ENCODE results near the gene COL4A3. TPM values are rescaled to one million over a fixed set of nuclear protein-coding genes. Genes with fewer than 3 reads are reported as not detected.

The COL4A3 gene
- polyA plus RNA-seq, 3 donors: 0.03 TPM; not detected in 2

DNA sequence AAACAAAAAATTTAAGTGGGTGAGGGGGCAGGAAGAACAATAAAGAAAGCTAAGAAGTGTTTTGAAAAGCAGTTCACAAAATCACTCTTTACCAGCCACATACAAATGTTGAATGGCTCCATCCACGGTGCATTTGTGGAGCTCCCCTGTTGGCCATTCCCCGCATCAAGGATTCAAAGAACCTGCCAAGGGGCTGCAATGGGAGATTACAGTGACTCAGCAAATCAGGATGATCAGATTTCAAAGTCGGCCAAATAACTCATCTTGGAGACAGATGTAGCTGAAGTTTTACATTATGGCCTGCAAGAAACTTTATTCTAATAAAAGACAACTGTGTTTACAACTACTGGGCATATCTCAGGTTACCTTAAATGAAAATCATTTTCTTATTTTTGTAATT is 26.9 kb downstream of the COL4A3 start:
- TF ChIP-seq, protein P1, sequence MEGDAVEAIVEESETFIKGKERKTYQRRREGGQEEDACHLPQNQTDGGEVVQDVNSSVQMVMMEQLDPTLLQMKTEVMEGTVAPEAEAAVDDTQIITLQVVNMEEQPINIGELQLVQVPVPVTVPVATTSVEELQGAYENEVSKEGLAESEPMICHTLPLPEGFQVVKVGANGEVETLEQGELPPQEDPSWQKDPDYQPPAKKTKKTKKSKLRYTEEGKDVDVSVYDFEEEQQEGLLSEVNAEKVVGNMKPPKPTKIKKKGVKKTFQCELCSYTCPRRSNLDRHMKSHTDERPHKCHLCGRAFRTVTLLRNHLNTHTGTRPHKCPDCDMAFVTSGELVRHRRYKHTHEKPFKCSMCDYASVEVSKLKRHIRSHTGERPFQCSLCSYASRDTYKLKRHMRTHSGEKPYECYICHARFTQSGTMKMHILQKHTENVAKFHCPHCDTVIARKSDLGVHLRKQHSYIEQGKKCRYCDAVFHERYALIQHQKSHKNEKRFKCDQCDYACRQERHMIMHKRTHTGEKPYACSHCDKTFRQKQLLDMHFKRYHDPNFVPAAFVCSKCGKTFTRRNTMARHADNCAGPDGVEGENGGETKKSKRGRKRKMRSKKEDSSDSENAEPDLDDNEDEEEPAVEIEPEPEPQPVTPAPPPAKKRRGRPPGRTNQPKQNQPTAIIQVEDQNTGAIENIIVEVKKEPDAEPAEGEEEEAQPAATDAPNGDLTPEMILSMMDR (IDR thresholded peaks at IDR 0.05): no peak
- H3K9me3 ChIP-seq (replicated peaks in 1 of 2; ENCODE audit: control insufficient read depth in 1 of 2, insufficient read depth in 1 of 2, low read length in 2 of 2): no peaks in the 10 kb centered on the region
- intact Hi-C loops (cut with micrococcal nuclease): no loop called here
- H3K27me3 ChIP-seq (ENCODE audit: control insufficient read depth in 2 of 2, insufficient read depth in 2 of 2, low read length in 2 of 2): no peaks in the 10 kb centered on the region
- H3K4me1 ChIP-seq (ENCODE audit: control insufficient read depth in 1 of 2, insufficient read depth in 2 of 2, low read length in 2 of 2): no peaks in the 10 kb centered on the region
- no peak overlapping the region for H3K4me2 ChIP-seq (replicated peaks; ENCODE audit: extremely low read depth, low read length, poor library complexity, severe bottlenecking)
- no peak overlapping the region for H3K27ac ChIP-seq (ENCODE audit: low read depth in 1 of 2, low read length in 2 of 2)
- no peaks in the 10 kb centered on the region for H3K36me3 Mint-ChIP-seq
- no peaks in the 10 kb centered on the region for H4K20me1 ChIP-seq (ENCODE audit: insufficient read depth, low read length)
- no peaks in the 10 kb centered on the region for H3K36me3 ChIP-seq (replicated peaks in 1 of 2; ENCODE audit: control insufficient read depth in 1 of 2, insufficient read depth in 2 of 2, low read length in 2 of 2)
- no peak overlapping the region for H3K27ac Mint-ChIP-seq
- no peak for DNase-seq
- H3K9ac ChIP-seq (ENCODE audit: insufficient read depth, low read length, poor library complexity, severe bottlenecking): no peak overlapping the region
- no peak overlapping the region for H2AFZ ChIP-seq (ENCODE audit: insufficient read depth, low read depth, low read length, poor library complexity, severe bottlenecking)
- peaks cover 0 to 3% (median 0%) of the 10 kb centered on the region in 7 donors for H3K9me3 Mint-ChIP-seq
- H3K4me1 Mint-ChIP-seq: no peaks in the 10 kb centered on the region
- H3K79me2 ChIP-seq (ENCODE audit: insufficient read depth, low read length): no peaks in the 10 kb centered on the region
- no peak overlapping the region for H3K4me3 ChIP-seq (replicated peaks in 1 of 3; ENCODE audit: low read depth in 2 of 3, low read length in 3 of 3)
- H3K4me3 Mint-ChIP-seq: no peak overlapping the region
- H3K27me3 Mint-ChIP-seq (ENCODE audit: low read depth in 3 of 3): no peaks in the 10 kb centered on the region
- no CpG with 5 or more reads among the region's 3 CpGs for WGBS (ENCODE audit: insufficient coverage)

DNA sequence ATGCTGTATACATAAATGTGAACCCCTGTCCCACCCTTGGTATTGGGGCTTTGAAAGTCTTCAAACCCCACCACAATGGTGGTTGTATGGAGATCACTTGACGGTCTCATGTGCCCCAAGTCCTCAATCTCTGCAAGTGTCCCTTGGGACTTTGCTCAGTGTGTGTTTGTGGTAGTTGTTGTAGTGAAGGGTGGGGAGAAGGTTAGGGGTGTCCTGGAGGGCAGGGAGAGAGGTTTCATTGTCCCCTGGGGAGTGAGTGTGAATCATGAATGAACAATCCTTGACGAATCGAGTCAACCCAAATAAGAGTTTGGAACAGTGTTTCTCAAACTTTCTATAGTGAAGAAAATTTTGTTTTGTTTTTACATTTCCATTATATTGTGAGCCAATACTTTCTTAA is 28.1 kb downstream of the COL4A3 start:
- 100% methylated on average over 1 of the region's 3 CpGs for WGBS (ENCODE audit: insufficient coverage)
- Histone ChIP-seq H3K9me3 (replicated peaks in 1 of 2; ENCODE audit: control insufficient read depth in 1 of 2, insufficient read depth in 1 of 2, low read length in 2 of 2) (no peaks in the 10 kb centered on the region), H3K4me2 (replicated peaks; ENCODE audit: extremely low read depth, low read length, poor library complexity, severe bottlenecking) (no peak overlapping the region), H4K20me1 (ENCODE audit: insufficient read depth, low read length) (no peaks in the 10 kb centered on the region), H3K4me3 (replicated peaks in 1 of 3; ENCODE audit: low read depth in 2 of 3, low read length in 3 of 3) (no peak overlapping the region), H3K79me2 (ENCODE audit: insufficient read depth, low read length) (no peaks in the 10 kb centered on the region), H3K9ac (ENCODE audit: insufficient read depth, low read length, poor library complexity, severe bottlenecking) (no peak overlapping the region), H3K4me1 (ENCODE audit: control insufficient read depth in 1 of 2, insufficient read depth in 2 of 2, low read length in 2 of 2) (no peaks in the 10 kb centered on the region), H3K27me3 (ENCODE audit: control insufficient read depth in 2 of 2, insufficient read depth in 2 of 2, low read length in 2 of 2) (no peaks in the 10 kb centered on the region), H3K27ac (ENCODE audit: low read depth in 1 of 2, low read length in 2 of 2) (no peak overlapping the region), H3K36me3 (replicated peaks in 1 of 2; ENCODE audit: control insufficient read depth in 1 of 2, insufficient read depth in 2 of 2, low read length in 2 of 2) (no peaks in the 10 kb centered on the region), H2AFZ (ENCODE audit: insufficient read depth, low read depth, low read length, poor library complexity, severe bottlenecking) (no peak overlapping the region)
- Mint-ChIP-seq H3K4me3 (no peak overlapping the region), H3K36me3 (no peaks in the 10 kb centered on the region), H3K27me3 (ENCODE audit: low read depth in 3 of 3) (no peaks in the 10 kb centered on the region), H3K9me3 (peaks cover 0 to 6% (median 2%) of the 10 kb centered on the region in 7 donors), H3K27ac (no peak overlapping the region), H3K4me1 (no peaks in the 10 kb centered on the region)
- intact Hi-C loops (cut with micrococcal nuclease): no loop called here
- TF ChIP-seq, protein P1 (IDR thresholded peaks at IDR 0.05): no peak
- no peak for DNase-seq
